ENCODE results near the gene NGLY1. TPM values are rescaled to one million over a fixed set of nuclear protein-coding genes. Genes with fewer than 3 reads are reported as not detected.
A peak's percentile ranks its signal among the peaks of the same experiment; 100 is the strongest.

NGLY1 gene
- total and polyA plus RNA-seq, 9 of the 15 experiments (the other 6 are each of a cell fraction or from before 2014, with no cell fraction given) = 52.2 to 124 (median 87.6) TPM

GRCh38 chr3:25783661-25784512 lies 644 bp upstream of the NGLY1 start (continued):
- no peak for TF ChIP-seq ZNF280A (IDR thresholded peaks at IDR 0.05; ENCODE audit: low read depth, partially characterized antibody)
- TF ChIP-seq RBM25 (IDR thresholded peaks at IDR 0.05; ENCODE audit: low read depth, low read length, severe bottlenecking) = no peak
- peak in 1 of 2 experiments; percentile 27; a peak in 2 of 4 replicates for TF ChIP-seq ARNT (IDR thresholded peaks at IDR 0.05)
- 0 out of 2 replicates have a peak, but pooled peaks have one; percentile 68 for TF ChIP-seq ZNF592 (IDR thresholded peaks at IDR 0.05)
- TF ChIP-seq ZNF717 (CRISPR knock-in tag; IDR thresholded peaks at IDR 0.05) = no peak
- TF ChIP-seq CEBPB (tag; IDR thresholded peaks at IDR 0.05) = peak; percentile 100
- TF ChIP-seq, protein P1, sequence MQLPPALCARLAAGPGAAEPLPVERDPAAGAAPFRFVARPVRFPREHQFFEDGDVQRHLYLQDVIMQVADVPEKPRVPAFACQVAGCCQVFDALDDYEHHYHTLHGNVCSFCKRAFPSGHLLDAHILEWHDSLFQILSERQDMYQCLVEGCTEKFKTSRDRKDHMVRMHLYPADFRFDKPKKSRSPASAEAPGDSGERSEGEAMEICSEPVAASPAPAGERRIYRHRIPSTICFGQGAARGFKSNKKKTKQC (CRISPR knock-in tag; IDR thresholded peaks at IDR 0.05) = 0 out of 2 replicates have a peak, but pooled peaks have one; percentile 12
- TF ChIP-seq MAFF (IDR thresholded peaks at IDR 0.05; ENCODE audit: low read length) = no peak
- TF ChIP-seq SMAD4 (CRISPR knock-in tag; conservative IDR thresholded peaks at IDR 0.05) = 0 out of 2 replicates have a peak, but pooled peaks have one; percentile 24
- 0 out of 2 replicates have a peak, but pooled peaks have one; percentile 67 for TF ChIP-seq NBN (IDR thresholded peaks at IDR 0.05; ENCODE audit: low read depth)
- TF ChIP-seq FOXM1 (IDR thresholded peaks at IDR 0.05; ENCODE audit: low read depth) = 0 out of 2 replicates have a peak, but pooled peaks have one; percentile 20
- TF ChIP-seq FOXM1 (CRISPR knock-in tag; IDR thresholded peaks at IDR 0.05; ENCODE audit: low read depth) = no peak
- TF ChIP-seq, protein P2, sequence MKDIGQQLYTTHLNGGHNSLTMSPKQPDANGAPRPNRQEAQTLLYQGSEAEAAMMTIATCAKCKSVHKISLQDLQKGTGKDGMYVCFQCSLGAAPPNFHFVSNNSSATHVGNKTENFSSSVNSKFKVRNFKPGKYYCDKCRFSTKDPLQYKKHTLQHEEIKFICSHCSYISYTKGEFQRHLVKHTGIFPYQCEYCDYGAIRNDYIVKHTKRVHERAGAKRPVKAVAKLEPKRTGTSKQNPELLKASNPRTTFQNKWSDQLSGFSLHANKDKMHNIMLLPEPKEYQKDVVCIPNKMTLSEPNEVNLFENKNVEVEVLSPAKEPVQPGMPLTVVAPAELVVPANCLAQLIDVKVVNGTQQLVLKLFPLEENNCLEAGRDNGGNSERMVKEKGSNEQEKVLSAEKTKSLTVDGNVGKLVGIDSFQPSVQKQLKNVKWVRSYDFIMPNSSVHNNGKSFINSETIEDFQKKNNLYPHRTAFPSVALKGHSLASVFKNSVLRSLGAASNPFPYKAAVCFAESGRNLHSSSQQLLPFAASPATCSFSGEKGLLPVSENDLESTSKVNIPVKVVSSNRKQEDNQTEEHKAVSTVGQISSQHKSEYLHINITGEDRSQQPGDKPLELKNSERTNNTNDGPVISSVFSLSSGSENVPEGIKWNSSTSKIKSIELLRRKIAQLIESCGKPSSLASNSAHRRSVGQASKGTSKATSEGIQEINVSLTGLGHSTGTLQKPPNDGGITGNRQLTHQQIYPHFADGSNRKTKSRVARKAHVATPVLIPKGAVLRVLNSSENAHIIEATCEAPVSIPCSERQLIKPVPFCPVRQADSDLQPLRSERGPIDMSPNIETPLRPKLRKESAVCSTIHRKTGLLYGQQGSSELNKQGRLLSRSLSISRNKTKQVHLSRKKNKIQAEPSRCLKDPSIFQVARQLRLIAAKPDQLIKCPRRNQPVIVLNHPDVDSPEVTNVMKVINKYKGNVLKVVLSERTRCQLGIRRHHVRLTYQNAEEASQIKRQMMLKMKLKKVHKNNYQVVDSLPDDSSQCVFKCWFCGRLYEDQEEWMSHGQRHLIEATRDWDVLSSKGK (CRISPR knock-in tag; IDR thresholded peaks at IDR 0.05) = no peak
- TF ChIP-seq SIX5 (IDR thresholded peaks at IDR 0.05; ENCODE audit: borderline replicate concordance in 1 of 2, insufficient read depth in 1 of 2, low read depth in 1 of 2, low read length in 2 of 2) = no peak
- no peak for TF ChIP-seq SMARCB1 (IDR thresholded peaks at IDR 0.05; ENCODE audit: insufficient read length, low read depth)
